GM12874 (cell line): ENCODE measurements around the gene CPB1.
A peak's percentile ranks its signal among the peaks of the same experiment; 100 is the strongest.

Source experiments
- CTCF ChIP-seq: IDR thresholded peaks from 2 replicates; pipeline ENCODE4 v1.5.1; 2011; ENCODE audit warnings: low read depth, mild to moderate bottlenecking, control low read depth, low read length, moderate library complexity; ENCODE audit not compliant: insufficient read depth

The CPB1 gene

GRCh38 chr3:148854061-148854460, 26.4 kb downstream of the CPB1 start:
- no peak for TF ChIP-seq CTCF

GRCh38 chr3:148856384-148856783, 28.8 kb downstream of the CPB1 start:
- TF ChIP-seq CTCF, result no peak

GRCh38 chr3:148857316-148857715, 29.7 kb downstream of the CPB1 start:
- TF ChIP-seq CTCF, result no peak

GRCh38 chr3:148861277-148861869, 33.8 kb downstream of the CPB1 start:
- TF ChIP-seq CTCF, result peak; percentile 37; the same call in 1 of the 2 replicates

GRCh38 chr3:148863297-148863696, 35.7 kb downstream of the CPB1 start:
- TF ChIP-seq CTCF, result no peak

GRCh38 chr3:148863814-148864213, 36.2 kb downstream of the CPB1 start:
- no peak for TF ChIP-seq CTCF

GRCh38 chr3:148865049-148865448, 37.4 kb downstream of the CPB1 start, which contains the start of gene CPA3:
CPA3 (plus strand) TSS chr3:148865296; CDS start chr3:148865308, 12 bp downstream.
- TF ChIP-seq CTCF, result no peak

- TF ChIP-seq CTCF, result no peak
Observed at GRCh38 chr3:148866261-148866660, 38.6 kb downstream of the CPB1 start.
